Umbilical cord (tissue), 2 donors: ENCODE data around the gene AGFG2. TPM values are rescaled to one million over a fixed set of nuclear protein-coding genes. Genes with fewer than 3 reads are reported as not detected.
A peak's percentile ranks its signal among the peaks of the same experiment; 100 is the strongest.
"Not testable (repeated sequence)": the region's sequence is repeated elsewhere in the genome, so short reads cannot be mapped to it uniquely, and the experiment has no call there.

Experiments
- DNase-seq: peaks from one replicate; pipeline ENCODE4 v3.0.0-alpha.2; 2015; ENCODE audit warnings: low spot score
- total RNA-seq: library from RNA; depleted of rRNA; stranded (reverse); fragments of >200 nt; gene quantifications from one replicate; pipeline ENCODE4 v1.2.3, GENCODE V29; 2014; ENCODE audit warnings: low replicate concordance; ENCODE audit not compliant: insufficient read depth

AGFG2 gene
- 6.3 TPM for total RNA-seq

DNA sequence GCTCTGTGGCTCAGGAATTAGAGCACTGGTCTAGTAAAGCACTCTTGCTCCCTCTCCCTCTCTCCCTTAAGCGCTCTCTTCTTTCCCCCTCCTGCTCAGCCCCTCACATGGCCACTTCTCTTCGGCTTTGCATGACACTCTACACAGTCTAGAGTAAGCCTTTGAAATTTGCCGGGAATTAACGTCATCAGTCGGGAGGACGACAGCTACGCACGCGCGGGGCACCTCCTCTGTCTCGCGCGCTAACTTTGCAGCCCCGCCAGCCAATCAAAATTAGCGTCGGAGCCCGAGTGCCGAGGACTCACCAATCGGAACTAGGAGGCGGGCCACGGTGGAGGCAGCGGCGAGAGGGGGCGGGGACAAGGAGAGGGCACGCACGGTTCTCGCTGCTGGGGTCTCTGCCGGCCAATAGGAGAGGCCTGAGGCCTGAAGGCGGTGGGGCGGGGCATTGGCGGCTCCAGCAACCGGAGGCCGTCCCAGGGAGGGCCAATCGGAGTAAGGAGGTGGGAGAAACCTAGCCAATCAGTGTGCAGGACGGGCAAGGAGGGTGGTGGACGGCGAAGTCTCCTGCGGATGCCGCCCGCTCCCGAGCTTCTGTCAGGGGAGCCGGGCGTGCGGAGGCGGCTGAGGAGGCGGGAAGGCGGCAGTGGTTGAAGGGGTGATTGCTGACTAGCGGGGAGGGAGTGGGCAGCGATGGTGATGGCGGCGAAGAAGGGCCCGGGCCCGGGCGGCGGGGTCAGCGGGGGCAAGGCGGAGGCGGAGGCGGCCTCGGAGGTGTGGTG lies at the start of gene AGFG2:
AGFG2 (plus strand) TSS at position 550 of the 782 bp plus-strand sequence; CDS start at position 694, 144 bp downstream.
- DNase-seq = peak; percentile 100

DNA sequence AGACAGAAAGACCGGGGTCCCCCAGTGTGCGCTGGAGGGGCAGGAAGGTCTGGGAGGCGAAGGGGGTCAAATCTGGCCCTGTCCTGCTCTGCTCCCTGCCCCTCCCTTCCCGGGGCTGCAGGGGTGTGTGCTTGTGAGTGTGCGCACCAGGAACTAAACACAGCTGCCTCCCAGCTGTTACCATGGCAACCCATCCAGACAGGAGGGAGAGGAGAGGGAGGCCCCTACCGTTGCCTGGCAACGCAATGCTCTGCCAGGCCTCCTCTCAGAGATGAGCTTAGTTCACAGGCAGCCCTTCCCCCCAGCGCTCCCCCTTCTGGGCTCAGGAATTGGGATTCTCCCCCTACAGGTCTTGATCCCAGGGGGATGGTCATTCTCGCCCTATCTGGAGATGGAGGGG lies 49.2 kb upstream of the AGFG2 start:
- DNase-seq = peak; percentile 99

DNA sequence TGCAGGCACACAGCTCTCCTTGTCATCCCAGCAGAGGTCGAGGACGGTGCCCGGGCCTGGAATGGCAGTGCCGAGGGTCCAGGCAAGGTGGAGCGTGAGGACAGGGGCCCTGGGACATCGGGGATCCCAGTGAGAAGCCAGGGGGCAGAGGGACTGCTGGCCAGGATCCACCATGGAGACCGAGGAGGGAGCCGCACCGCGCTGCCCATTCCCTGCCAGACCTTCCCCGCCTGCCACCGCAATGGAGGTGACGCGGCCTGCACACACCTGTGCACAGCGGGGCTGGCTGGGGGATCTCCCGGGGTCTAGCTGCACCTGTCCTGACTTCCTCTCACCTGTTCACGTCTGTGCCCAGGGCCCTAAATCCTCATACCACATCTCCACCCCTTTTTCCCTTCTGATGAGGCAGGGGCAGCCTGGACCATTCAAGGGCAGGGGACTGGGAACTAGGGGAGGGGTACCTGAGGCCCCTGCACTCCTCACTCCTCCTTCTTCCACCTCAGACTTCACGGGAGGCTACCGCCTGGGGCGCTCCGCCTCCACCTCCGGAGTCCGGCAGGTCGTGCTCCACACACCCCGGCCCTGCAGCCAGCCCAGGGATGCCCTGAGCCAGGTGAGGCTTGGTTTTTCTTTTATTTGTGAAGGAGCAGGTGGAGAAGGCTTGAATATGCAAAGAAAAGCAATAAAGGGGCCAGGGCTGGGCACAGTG lies 48.4 kb upstream of the AGFG2 start:
- no peak for DNase-seq

DNA sequence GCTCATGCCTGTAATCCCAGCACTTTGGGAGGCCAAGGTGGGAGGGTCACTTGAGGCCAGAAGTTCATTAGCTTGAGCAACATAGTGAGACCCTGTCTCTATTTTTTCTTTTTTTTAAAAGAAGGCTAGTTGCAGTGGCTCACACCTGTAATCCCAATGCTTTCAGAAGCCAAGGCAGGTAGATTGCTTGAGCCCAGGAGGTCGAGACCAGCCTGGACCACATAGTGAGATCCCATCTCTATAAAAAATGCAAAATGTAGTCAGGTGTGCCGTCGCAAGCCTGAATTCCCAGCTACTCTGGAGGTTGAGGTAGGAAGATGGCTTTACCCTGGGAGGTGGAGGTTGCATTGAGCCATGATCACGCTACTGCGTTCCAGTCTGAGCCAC lies 47.8 kb upstream of the AGFG2 start:
- no peak for DNase-seq

DNA sequence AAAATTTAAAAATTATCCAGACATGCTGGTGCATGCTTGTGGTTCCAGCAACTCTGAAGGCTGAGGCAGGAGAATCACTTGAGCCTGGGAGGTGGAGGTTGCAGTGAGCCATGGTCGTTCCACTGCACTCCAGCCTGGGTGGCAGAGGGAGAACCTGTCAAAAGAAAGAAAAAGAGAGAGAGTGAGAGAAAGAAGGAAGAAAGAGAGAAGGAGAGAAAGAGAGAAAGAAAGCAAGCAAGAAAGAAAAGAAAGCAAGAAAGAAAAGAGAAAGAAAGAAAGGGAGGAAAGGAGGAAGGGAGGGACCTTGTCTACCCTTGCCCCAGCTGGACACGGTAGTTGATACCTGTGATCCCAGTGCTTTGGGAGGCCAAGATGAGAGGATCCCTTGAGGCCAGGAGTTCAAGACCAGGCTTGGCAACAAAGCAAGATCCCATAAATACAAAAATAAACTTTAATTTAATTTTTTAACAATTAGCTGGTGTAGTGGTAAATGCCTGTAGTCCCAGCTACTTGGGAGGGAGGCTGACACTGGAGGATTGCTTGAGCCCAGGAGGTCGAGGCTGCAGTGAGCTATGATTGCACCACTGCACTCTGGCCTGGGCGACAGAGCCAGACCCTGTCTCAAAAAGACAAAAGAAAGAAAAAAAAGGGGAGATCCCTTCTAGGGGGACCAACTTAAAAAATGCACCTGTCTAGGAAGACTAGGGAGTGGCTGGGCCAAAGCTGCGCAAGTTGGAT lies 46.1 kb upstream of the AGFG2 start:
- no peak for DNase-seq

GRCh38 chr7:100493476-100494264 lies 45.3 kb upstream of the AGFG2 start:
- DNase-seq = peak; percentile 53

DNA sequence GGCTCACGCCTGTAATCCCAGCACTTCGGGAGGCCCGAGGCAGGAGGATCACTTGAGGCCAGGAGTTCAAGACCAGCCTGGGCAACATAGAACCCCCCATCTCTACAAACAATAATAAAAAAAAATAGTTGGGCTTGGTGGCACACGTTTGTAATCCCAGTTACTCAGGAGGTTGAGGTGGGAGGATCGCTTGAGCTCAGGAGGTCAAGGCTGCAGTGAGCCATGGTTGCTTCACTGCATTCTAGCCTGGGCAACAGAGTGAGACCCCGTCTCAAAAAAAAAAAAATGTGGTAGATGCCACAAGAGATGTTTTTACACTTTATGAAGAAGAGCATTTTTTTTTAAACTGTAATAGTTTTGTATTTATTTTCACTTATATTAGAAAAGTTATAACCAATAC lies 42.5 kb upstream of the AGFG2 start:
- no peak for DNase-seq

GRCh38 chr7:100500743-100501142 lies 38.3 kb upstream of the AGFG2 start:
- not testable (repeated sequence) for DNase-seq

DNA sequence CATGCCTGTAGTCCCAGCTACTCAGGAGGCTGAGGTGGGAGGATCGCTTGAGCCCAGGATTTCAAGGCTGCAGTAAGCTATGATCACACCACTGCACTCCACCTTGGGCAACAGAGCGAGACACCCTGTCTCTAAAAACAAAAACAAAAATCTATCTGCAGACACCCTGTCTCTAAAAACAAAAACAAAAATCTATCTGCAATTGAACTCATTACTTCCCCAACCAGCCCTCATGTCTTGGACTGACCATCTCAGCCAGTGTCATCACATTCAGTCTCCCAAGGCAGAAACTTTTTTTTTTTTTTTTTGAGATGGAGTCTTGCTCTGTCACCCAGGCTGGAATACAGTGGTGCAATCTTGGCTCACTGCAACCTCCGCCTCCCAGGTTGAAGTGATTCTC lies 35.0 kb upstream of the AGFG2 start:
- DNase-seq = not testable (repeated sequence)

DNA sequence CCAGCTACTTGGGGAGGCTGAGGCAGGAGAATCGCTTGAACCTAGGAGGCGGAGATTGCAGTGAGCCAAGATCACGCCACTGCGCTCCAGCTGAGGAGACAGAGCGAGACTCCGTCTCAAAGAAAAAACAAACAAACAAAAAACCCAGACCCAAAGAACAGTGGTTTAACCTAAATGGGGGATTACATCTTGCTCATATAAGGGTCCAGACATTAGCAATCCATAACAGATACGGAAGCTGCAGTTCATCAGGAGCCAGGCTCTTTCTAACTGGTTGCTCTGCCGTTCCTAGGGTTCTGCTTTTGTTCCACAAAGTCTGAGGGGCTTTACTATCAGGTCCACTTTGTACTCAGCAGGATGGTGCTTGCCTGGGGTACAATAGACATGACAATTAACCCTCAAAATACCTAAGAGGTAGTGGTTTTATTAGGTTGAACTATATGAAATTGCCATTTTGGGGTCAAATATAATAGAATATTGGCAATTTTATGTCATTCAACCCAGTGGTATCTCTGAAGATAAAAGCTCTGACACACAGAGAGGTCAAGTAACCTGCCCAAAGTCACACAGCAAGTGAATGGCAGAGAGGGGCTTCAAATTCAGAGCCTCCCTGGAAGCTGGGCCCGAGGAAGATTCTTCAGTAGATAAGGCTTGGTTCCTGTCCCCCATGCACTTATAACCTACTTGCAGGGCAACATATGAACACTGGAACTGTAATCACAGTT lies 34.0 kb upstream of the AGFG2 start:
- no peak for DNase-seq

GRCh38 chr7:100506356-100506923 lies 32.6 kb upstream of the AGFG2 start:
- DNase-seq = no peak

DNA sequence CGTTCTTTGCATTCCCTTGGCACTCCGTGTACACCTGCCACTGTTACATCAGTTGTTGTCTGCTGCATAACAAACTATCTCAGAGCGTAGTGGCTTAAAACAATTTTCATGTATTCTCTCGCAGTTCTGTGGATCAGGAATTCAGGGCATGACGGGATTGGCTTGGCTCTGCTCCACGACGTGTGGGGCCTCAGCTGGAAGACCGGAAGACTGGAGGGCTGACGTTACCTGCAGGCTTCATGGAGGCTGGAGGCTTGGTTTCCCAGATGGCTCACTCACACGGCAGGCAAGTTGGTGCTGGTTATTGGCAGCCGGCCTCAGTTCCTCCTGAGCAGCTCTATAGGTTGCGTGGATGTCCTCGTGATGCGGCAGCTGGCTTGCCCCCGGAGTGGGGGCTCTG lies 29.8 kb upstream of the AGFG2 start:
- DNase-seq = no peak

- no peak for DNase-seq
Observed at GRCh38 chr7:100510437-100511239, 28.4 kb upstream of the AGFG2 start.

DNA sequence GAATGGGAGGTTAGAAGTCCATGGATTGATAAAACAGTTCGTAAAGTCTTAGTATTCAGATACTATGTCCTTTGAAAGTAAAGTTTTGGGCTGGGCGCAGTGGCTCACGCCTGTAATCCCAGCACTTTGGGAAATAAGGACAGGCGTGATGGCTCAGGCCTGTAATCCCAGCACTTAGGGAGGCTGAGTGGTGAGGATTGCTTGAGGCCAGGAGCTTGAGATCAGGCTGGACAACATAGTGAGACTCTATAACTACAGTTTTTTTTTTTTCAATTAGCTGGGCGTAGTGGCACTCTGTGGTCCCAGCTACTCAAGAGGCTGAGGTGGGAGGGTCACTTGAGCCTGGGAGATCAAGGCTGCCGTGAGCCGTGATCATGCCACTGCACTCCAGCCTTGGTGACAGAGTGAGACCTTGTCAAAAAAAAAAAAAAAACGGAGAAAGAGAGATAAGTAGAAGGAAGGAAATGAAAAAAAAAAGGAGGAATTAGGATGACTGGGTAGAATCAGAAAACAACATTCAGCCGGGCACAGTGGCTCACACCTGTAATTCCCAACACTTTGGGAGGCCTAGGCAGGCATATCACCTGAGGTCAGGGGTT lies 25.7 kb upstream of the AGFG2 start:
- DNase-seq = no peak

- peak; percentile 49 for DNase-seq
Observed at GRCh38 chr7:100515072-100515532, 23.9 kb upstream of the AGFG2 start.

- DNase-seq = peak; percentile 48
Observed at GRCh38 chr7:100516135-100516812, 22.7 kb upstream of the AGFG2 start.

GRCh38 chr7:100517305-100517704 lies 21.7 kb upstream of the AGFG2 start:
- no peak for DNase-seq

GRCh38 chr7:100519580-100519979 lies 19.4 kb upstream of the AGFG2 start:
- DNase-seq = no peak

GRCh38 chr7:100520138-100520537 lies 18.9 kb upstream of the AGFG2 start:
- DNase-seq = no peak
